Measurements from ENCODE around the gene NPLOC4. TPM values are rescaled to one million over a fixed set of nuclear protein-coding genes. Genes with fewer than 3 reads are reported as not detected.
A peak's percentile ranks its signal among the peaks of the same experiment; 100 is the strongest.
"Not testable (repeated sequence)": the region's sequence is repeated elsewhere in the genome, so short reads cannot be mapped to it uniquely, and the experiment has no call there.

The NPLOC4 gene
- polyA plus RNA-seq, 1 experiment, result 108 TPM

GRCh38 chr17:81680150-81680549 is 43.2 kb upstream of the NPLOC4 start:
- POLR2A ChIA-PET, result no interaction called here

GRCh38 chr17:81676906-81677305 is 40.0 kb upstream of the NPLOC4 start:
- POLR2A ChIA-PET, result no interaction called here
- no peak for DNase-seq (ENCODE audit: low read depth)
- Histone ChIP-seq H3K36me3 (ENCODE audit: control insufficient read depth, insufficient read depth, low read length) (peaks cover 19% of the 10 kb centered on the region), H3K4me3 (ENCODE audit: low read depth, low read length) (no peak overlapping the region), H3K27me3 (ENCODE audit: control insufficient read depth, insufficient read depth, low read length) (no peaks in the 10 kb centered on the region)
- CTCF ChIA-PET, result no interaction called here
- TF ChIP-seq, protein P1, sequence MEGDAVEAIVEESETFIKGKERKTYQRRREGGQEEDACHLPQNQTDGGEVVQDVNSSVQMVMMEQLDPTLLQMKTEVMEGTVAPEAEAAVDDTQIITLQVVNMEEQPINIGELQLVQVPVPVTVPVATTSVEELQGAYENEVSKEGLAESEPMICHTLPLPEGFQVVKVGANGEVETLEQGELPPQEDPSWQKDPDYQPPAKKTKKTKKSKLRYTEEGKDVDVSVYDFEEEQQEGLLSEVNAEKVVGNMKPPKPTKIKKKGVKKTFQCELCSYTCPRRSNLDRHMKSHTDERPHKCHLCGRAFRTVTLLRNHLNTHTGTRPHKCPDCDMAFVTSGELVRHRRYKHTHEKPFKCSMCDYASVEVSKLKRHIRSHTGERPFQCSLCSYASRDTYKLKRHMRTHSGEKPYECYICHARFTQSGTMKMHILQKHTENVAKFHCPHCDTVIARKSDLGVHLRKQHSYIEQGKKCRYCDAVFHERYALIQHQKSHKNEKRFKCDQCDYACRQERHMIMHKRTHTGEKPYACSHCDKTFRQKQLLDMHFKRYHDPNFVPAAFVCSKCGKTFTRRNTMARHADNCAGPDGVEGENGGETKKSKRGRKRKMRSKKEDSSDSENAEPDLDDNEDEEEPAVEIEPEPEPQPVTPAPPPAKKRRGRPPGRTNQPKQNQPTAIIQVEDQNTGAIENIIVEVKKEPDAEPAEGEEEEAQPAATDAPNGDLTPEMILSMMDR (IDR thresholded peaks at IDR 0.05; ENCODE audit: insufficient read depth, low read depth, low read length), result no peak

More at GRCh38 chr17:81680150-81680549, 43.2 kb upstream of the NPLOC4 start:
- Histone ChIP-seq H3K36me3 (ENCODE audit: control insufficient read depth, insufficient read depth, low read length) (peaks cover 7% of the 10 kb centered on the region), H3K4me3 (ENCODE audit: low read depth, low read length) (no peak overlapping the region), H3K27me3 (ENCODE audit: control insufficient read depth, insufficient read depth, low read length) (no peaks in the 10 kb centered on the region)
- CTCF ChIA-PET, result no interaction called here
- TF ChIP-seq, protein P1 (IDR thresholded peaks at IDR 0.05; ENCODE audit: insufficient read depth, low read depth, low read length), result no peak
- no peak for DNase-seq (ENCODE audit: low read depth)

- DNase-seq (ENCODE audit: low read depth), result not testable (repeated sequence)
- TF ChIP-seq, protein P1 (IDR thresholded peaks at IDR 0.05; ENCODE audit: insufficient read depth, low read depth, low read length), result peak; percentile 55
- CTCF ChIA-PET, result interaction anchor here (0.6 to 1.1 kb wide), 3 partner anchors 17 to 267 kb away, joined by 3 to 5 read pairs (median 3); no protein-coding TSS in a partner anchor
Observed at GRCh38 chr17:81675515-81676221, 38.8 kb upstream of the NPLOC4 start.

GRCh38 chr17:81673561-81674258 is 36.8 kb upstream of the NPLOC4 start:
- CTCF ChIA-PET, result no interaction called here
- TF ChIP-seq, protein P1 (IDR thresholded peaks at IDR 0.05; ENCODE audit: insufficient read depth, low read depth, low read length), result no peak
- POLR2A ChIA-PET, result no interaction called here
- DNase-seq (ENCODE audit: low read depth), result no peak
- Histone ChIP-seq H3K27me3 (ENCODE audit: control insufficient read depth, insufficient read depth, low read length) (no peaks in the 10 kb centered on the region), H3K36me3 (ENCODE audit: control insufficient read depth, insufficient read depth, low read length) (peaks cover 21% of the 10 kb centered on the region), H3K4me3 (ENCODE audit: low read depth, low read length) (no peak overlapping the region)

More at GRCh38 chr17:81675515-81676221, 38.8 kb upstream of the NPLOC4 start:
- H3K4me3 ChIP-seq (ENCODE audit: low read depth, low read length); POLR2A ChIA-PET; H3K27me3 ChIP-seq (ENCODE audit: control insufficient read depth, insufficient read depth, low read length): not testable (repeated sequence)
- H3K36me3 ChIP-seq (ENCODE audit: control insufficient read depth, insufficient read depth, low read length), result peaks cover 20% of the 10 kb centered on the region

GRCh38 chr17:81672954-81673353 is 36.0 kb upstream of the NPLOC4 start:
- DNase-seq (ENCODE audit: low read depth), result no peak
- H3K36me3 ChIP-seq (ENCODE audit: control insufficient read depth, insufficient read depth, low read length), result peaks cover 21% of the 10 kb centered on the region

More at GRCh38 chr17:81672954-81673353, 36.0 kb upstream of the NPLOC4 start:
- TF ChIP-seq, protein P1 (IDR thresholded peaks at IDR 0.05; ENCODE audit: insufficient read depth, low read depth, low read length), result no peak
- Histone ChIP-seq H3K27me3 (ENCODE audit: control insufficient read depth, insufficient read depth, low read length) (no peaks in the 10 kb centered on the region), H3K4me3 (ENCODE audit: low read depth, low read length) (no peak overlapping the region)
- ChIA-PET POLR2A (no interaction called here), CTCF (interaction anchor here (0.9 kb wide), 1 partner anchor 10 kb away, joined by 3 read pairs; no protein-coding TSS in a partner anchor)
